ENCODE results near the gene DEF6. TPM values are rescaled to one million over a fixed set of nuclear protein-coding genes. Genes with fewer than 3 reads are reported as not detected.

Gene DEF6
- total and polyA plus RNA-seq, 2 experiments from 2014 or later: 5.1 to 7.2 TPM

- ATAC-seq: no peak
Observed at GRCh38 chr6:35267897-35268296, 29.7 kb upstream of the DEF6 start.

More at GRCh38 chr6:35267897-35268296, 29.7 kb upstream of the DEF6 start:
- Histone ChIP-seq H3K27ac (ENCODE audit: low read depth) (no peak overlapping the region), H4K20me1 (replicated peaks; ENCODE audit: insufficient read depth) (peaks cover 12% of the 10 kb centered on the region; the same call in 1 of the 2 replicates), H3K4me1 (ENCODE audit: insufficient read depth) (no peaks in the 10 kb centered on the region), H3K4me3 (no peak overlapping the region), H3K9me2 (ENCODE audit: insufficient read depth) (no peaks in the 10 kb centered on the region), H2AFZ (no peak overlapping the region), H3K27me3 (ENCODE audit: insufficient read depth) (no peaks in the 10 kb centered on the region), H3K36me3 (ENCODE audit: insufficient read depth) (no peaks in the 10 kb centered on the region), H3F3A (replicated peaks; ENCODE audit: low read depth) (no peaks in the 10 kb centered on the region), H3K79me2 (replicated peaks; ENCODE audit: insufficient read depth) (no peaks in the 10 kb centered on the region), H3K4me2 (no peak overlapping the region)
- Mint-ChIP-seq H3K27me3 (ENCODE audit: insufficient read depth, low read depth, poor library complexity) (peaks cover 5% of the 10 kb centered on the region), H3K4me3 (no peak overlapping the region), H3K27ac (no peak overlapping the region), H3K36me3 (ENCODE audit: low read depth) (no peaks in the 10 kb centered on the region), H3K9me3 (no peaks in the 10 kb centered on the region), H3K4me1 (no peaks in the 10 kb centered on the region; the same call in 2 of the 3 replicates)
- no peak for DNase-seq (ENCODE audit: low spot score)
- TF ChIP-seq EZH2phosphoT487 (IDR thresholded peaks at IDR 0.05; ENCODE audit: unreplicated experiment): no peak
- no peak for TF ChIP-seq EZH2 (IDR thresholded peaks at IDR 0.05; ENCODE audit: low read depth, unreplicated experiment)
- no peak for TF ChIP-seq REST (IDR thresholded peaks at IDR 0.05; ENCODE audit: unreplicated experiment)
- no peak for TF ChIP-seq CREB1 (CRISPR knock-in tag; IDR thresholded peaks at IDR 0.05; ENCODE audit: low read depth)
- TF ChIP-seq NANOG (IDR thresholded peaks at IDR 0.05; ENCODE audit: borderline replicate concordance): no peak
- TF ChIP-seq JUNB (IDR thresholded peaks at IDR 0.05; ENCODE audit: unreplicated experiment): no peak
- no peak for TF ChIP-seq POLR2AphosphoS5 (IDR thresholded peaks at IDR 0.05; ENCODE audit: low read depth)
- no peak for TF ChIP-seq ETS1 (IDR thresholded peaks at IDR 0.05)
- no peak for TF ChIP-seq ZNF114 (CRISPR knock-in tag; IDR thresholded peaks at IDR 0.05)
- no peak for TF ChIP-seq CTCF (conservative IDR thresholded peaks at IDR 0.05; ENCODE audit: low read depth in 2 of 2)
- no peak for TF ChIP-seq ZNF331 (CRISPR knock-in tag; IDR thresholded peaks at IDR 0.05; ENCODE audit: low read depth)
- no peak for TF ChIP-seq STAT1 (IDR thresholded peaks at IDR 0.05; ENCODE audit: unreplicated experiment)
- no peak for TF ChIP-seq ZNF462 (CRISPR knock-in tag; IDR thresholded peaks at IDR 0.05)

Measured in GM23338 (cell line).